ENCODE measurements around the gene PSMG3. TPM values are rescaled to one million over a fixed set of nuclear protein-coding genes. Genes with fewer than 3 reads are reported as not detected.

The PSMG3 gene
- total RNA-seq, 1 donor from 2014 or later, result 33.7 TPM

GRCh38 chr7:1580422-1581030 is 10.7 kb upstream of the PSMG3 start:
- intact Hi-C loops (cut with micrococcal nuclease), result no loop called here

- intact Hi-C loops (cut with micrococcal nuclease), result loop anchor here (1.0 to 2.0 kb wide), 7 partner anchors 9 to 890 kb away; partner anchors contain the start of genes MAD1L1, PSMG3 and SNX8
These were observed 9.9 kb upstream of the PSMG3 start for GRCh38 chr7:1579481-1580421.

- intact Hi-C loops (cut with micrococcal nuclease), result loop anchor here (2.0 kb wide), 2 partner anchors 654 to 736 kb away; partner anchors contain the start of genes MAD1L1 and SNX8
These were observed 8.7 kb upstream of the PSMG3 start for GRCh38 chr7:1578513-1578912.

GRCh38 chr7:1576521-1577253 is 6.9 kb upstream of the PSMG3 start:
- intact Hi-C loops (cut with micrococcal nuclease), result no loop called here

GRCh38 chr7:1575809-1576208 is 6.0 kb upstream of the PSMG3 start:
- intact Hi-C loops (cut with micrococcal nuclease), result no loop called here

- intact Hi-C loops (cut with micrococcal nuclease), result loop anchor here (5.0 kb wide), 1 partner anchor 370 kb away; no protein-coding TSS in a partner anchor
These were observed 2.4 kb upstream of the PSMG3 start for GRCh38 chr7:1572111-1572822.

GRCh38 chr7:1569440-1569832 is 396 bp downstream of the PSMG3 start:
- intact Hi-C loops (cut with micrococcal nuclease), result loop anchor here (1.0 kb wide), 1 partner anchor 63 kb away; no protein-coding TSS in a partner anchor

- intact Hi-C loops (cut with micrococcal nuclease), result loop anchor here (1.0 kb wide), 1 partner anchor 63 kb away; no protein-coding TSS in a partner anchor
These were observed 816 bp downstream of the PSMG3 start for GRCh38 chr7:1569016-1569415.

- intact Hi-C loops (cut with micrococcal nuclease), result no loop called here
These were observed 1.8 kb downstream of the PSMG3 start for GRCh38 chr7:1567896-1568510.

GRCh38 chr7:1567049-1567771 is 2.6 kb downstream of the PSMG3 start:
- intact Hi-C loops (cut with micrococcal nuclease), result no loop called here

GRCh38 chr7:1566687-1567048 is 3.2 kb downstream of the PSMG3 start:
- intact Hi-C loops (cut with micrococcal nuclease), result no loop called here

- intact Hi-C loops (cut with micrococcal nuclease), result no loop called here
These were observed 5.2 kb downstream of the PSMG3 start for GRCh38 chr7:1564603-1565022.

- intact Hi-C loops (cut with micrococcal nuclease), result no loop called here
These were observed 5.7 kb downstream of the PSMG3 start for GRCh38 chr7:1563981-1564602.

- intact Hi-C loops (cut with micrococcal nuclease), result no loop called here
These were observed 7.2 kb downstream of the PSMG3 start for GRCh38 chr7:1562597-1563051.

GRCh38 chr7:1562116-1562515 is 7.7 kb downstream of the PSMG3 start:
- intact Hi-C loops (cut with micrococcal nuclease), result no loop called here

- intact Hi-C loops (cut with micrococcal nuclease), result no loop called here
These were observed 8.5 kb downstream of the PSMG3 start for GRCh38 chr7:1561036-1561940.

- intact Hi-C loops (cut with micrococcal nuclease), result no loop called here
These were observed 9.2 kb downstream of the PSMG3 start for GRCh38 chr7:1560620-1561031.
